Endothelial cell (in vitro differentiated cells): ENCODE data around the gene WARS2. TPM values are rescaled to one million over a fixed set of nuclear protein-coding genes. Genes with fewer than 3 reads are reported as not detected.

Experiments
- DNase-seq: peaks from one replicate; pipeline ENCODE4 v3.0.0; 2021; ENCODE audit warnings: low spot score
- H3K27ac Mint-ChIP-seq: one replicate; pipeline ENCODE4 v1.8.0; 2021; ENCODE audit warnings: mixed read lengths, inconsistent platforms; ENCODE audit not compliant: unreplicated experiment
- H3K27me3 Mint-ChIP-seq: one replicate; pipeline ENCODE4 v1.8.0; 2021; ENCODE audit warnings: mild to moderate bottlenecking, moderate library complexity, mixed read lengths, inconsistent platforms; ENCODE audit not compliant: unreplicated experiment
- H3K36me3 Mint-ChIP-seq: one replicate; pipeline ENCODE4 v1.8.0; 2021; ENCODE audit warnings: mild to moderate bottlenecking, low read depth, mixed read lengths, inconsistent platforms; ENCODE audit not compliant: unreplicated experiment
- H3K4me1 Mint-ChIP-seq: one replicate; pipeline ENCODE4 v1.8.0; 2021; ENCODE audit warnings: mild to moderate bottlenecking, mixed read lengths, inconsistent platforms; ENCODE audit not compliant: unreplicated experiment
- H3K4me3 Mint-ChIP-seq: one replicate; pipeline ENCODE4 v1.8.0; 2021; ENCODE audit warnings: mild to moderate bottlenecking, mixed read lengths, inconsistent platforms; ENCODE audit not compliant: unreplicated experiment
- H3K9me3 Mint-ChIP-seq: one replicate; pipeline ENCODE4 v1.8.0; 2021; ENCODE audit warnings: mixed read lengths, inconsistent platforms; ENCODE audit not compliant: unreplicated experiment
- CTCF ChIP-seq: fragments of 200-600 bp; sonication (generic); IDR thresholded peaks from one replicate; pipeline ENCODE4 v1.5.0; 2021; ENCODE audit warnings: antibody characterized with exemption; ENCODE audit not compliant: unreplicated experiment
- total RNA-seq: library from RNA; stranded (reverse); fragmentation: NEBNext Ultra II Directional; extraction: Animal tissue kit (Norgen Biotek cat#: 25700); gene quantifications from one replicate; pipeline ENCODE4 v1.2.1, GENCODE V29; 2021; ENCODE audit not compliant: unreplicated experiment

WARS2 gene
- total RNA-seq, 1 donor from 2014 or later = 11.2 TPM

GRCh38 chr1:119093721-119094120 lies 46.7 kb downstream of the WARS2 start:
- Mint-ChIP-seq H3K27me3 (no peaks in the 10 kb centered on the region), H3K36me3 (no peaks in the 10 kb centered on the region), H3K4me1 (no peaks in the 10 kb centered on the region), H3K9me3 (no peaks in the 10 kb centered on the region), H3K27ac (no peak overlapping the region), H3K4me3 (no peak overlapping the region)
- no peak for DNase-seq
- TF ChIP-seq CTCF = no peak

GRCh38 chr1:119091618-119092017 lies 48.8 kb downstream of the WARS2 start:
- Mint-ChIP-seq H3K27me3 (no peaks in the 10 kb centered on the region), H3K9me3 (no peaks in the 10 kb centered on the region), H3K4me3 (no peak overlapping the region), H3K4me1 (no peaks in the 10 kb centered on the region), H3K36me3 (no peaks in the 10 kb centered on the region), H3K27ac (no peak overlapping the region)
- no peak for DNase-seq
- no peak for TF ChIP-seq CTCF

- DNase-seq = no peak
- Mint-ChIP-seq H3K27ac (no peak overlapping the region), H3K27me3 (no peaks in the 10 kb centered on the region), H3K4me1 (no peaks in the 10 kb centered on the region), H3K9me3 (no peaks in the 10 kb centered on the region), H3K4me3 (no peak overlapping the region), H3K36me3 (no peaks in the 10 kb centered on the region)
- TF ChIP-seq CTCF = no peak
Observed at GRCh38 chr1:119090250-119090649, 50.2 kb downstream of the WARS2 start.

GRCh38 chr1:119086830-119087229 lies 53.6 kb downstream of the WARS2 start:
- Mint-ChIP-seq H3K4me3 (no peak overlapping the region), H3K36me3 (no peaks in the 10 kb centered on the region), H3K9me3 (no peaks in the 10 kb centered on the region), H3K27me3 (no peaks in the 10 kb centered on the region), H3K27ac (no peak overlapping the region), H3K4me1 (no peaks in the 10 kb centered on the region)
- DNase-seq = no peak
- no peak for TF ChIP-seq CTCF

GRCh38 chr1:119084798-119085197 lies 55.7 kb downstream of the WARS2 start:
- H3K36me3 Mint-ChIP-seq = no peaks in the 10 kb centered on the region
- H3K4me3 Mint-ChIP-seq = no peak overlapping the region
- H3K27me3 Mint-ChIP-seq = no peaks in the 10 kb centered on the region
- no peaks in the 10 kb centered on the region for H3K4me1 Mint-ChIP-seq
- H3K27ac Mint-ChIP-seq = no peak overlapping the region
- TF ChIP-seq CTCF = no peak
- H3K9me3 Mint-ChIP-seq = no peaks in the 10 kb centered on the region
- no peak for DNase-seq
